ENCODE results near the gene ST8SIA5. TPM values are rescaled to one million over a fixed set of nuclear protein-coding genes. Genes with fewer than 3 reads are reported as not detected.

Gene ST8SIA5
- total RNA-seq, 1 donor from 2014 or later, result 0.20 TPM

- peaks cover 16% of the 10 kb centered on the region for H3K27me3 Mint-ChIP-seq (ENCODE audit: low read depth)
Observed at GRCh38 chr18:46711444-46711863, 45.4 kb downstream of the ST8SIA5 start.

DNA sequence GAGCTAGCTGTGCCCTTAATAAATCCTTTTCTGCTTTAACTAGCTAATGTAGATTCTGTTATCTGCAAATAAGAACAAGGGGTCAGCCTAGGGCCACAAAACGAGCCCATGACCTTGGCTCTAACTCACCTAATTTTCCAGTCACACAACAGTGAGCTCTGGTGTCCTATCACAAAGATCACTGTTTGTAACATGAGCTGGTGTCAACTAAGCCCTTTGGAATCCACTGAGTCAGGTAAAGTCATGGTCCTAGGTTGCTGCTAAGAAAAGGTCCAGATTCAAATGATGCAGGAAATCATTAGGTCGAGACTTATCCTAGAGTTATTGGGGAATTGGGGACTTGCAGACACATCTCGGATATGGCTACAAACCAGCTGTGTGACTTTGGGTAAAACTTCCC lies 49.9 kb downstream of the ST8SIA5 start:
- Mint-ChIP-seq H3K9me3 (no peaks in the 10 kb centered on the region), H3K27me3 (ENCODE audit: low read depth) (peaks cover 4% of the 10 kb centered on the region)

More at GRCh38 chr18:46711444-46711863, 45.4 kb downstream of the ST8SIA5 start:
- TF ChIP-seq, protein P1, sequence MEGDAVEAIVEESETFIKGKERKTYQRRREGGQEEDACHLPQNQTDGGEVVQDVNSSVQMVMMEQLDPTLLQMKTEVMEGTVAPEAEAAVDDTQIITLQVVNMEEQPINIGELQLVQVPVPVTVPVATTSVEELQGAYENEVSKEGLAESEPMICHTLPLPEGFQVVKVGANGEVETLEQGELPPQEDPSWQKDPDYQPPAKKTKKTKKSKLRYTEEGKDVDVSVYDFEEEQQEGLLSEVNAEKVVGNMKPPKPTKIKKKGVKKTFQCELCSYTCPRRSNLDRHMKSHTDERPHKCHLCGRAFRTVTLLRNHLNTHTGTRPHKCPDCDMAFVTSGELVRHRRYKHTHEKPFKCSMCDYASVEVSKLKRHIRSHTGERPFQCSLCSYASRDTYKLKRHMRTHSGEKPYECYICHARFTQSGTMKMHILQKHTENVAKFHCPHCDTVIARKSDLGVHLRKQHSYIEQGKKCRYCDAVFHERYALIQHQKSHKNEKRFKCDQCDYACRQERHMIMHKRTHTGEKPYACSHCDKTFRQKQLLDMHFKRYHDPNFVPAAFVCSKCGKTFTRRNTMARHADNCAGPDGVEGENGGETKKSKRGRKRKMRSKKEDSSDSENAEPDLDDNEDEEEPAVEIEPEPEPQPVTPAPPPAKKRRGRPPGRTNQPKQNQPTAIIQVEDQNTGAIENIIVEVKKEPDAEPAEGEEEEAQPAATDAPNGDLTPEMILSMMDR (IDR thresholded peaks at IDR 0.05; ENCODE audit: unreplicated experiment), result no peak
- Mint-ChIP-seq H3K4me1 (peaks cover 5% of the 10 kb centered on the region), H3K36me3 (no peaks in the 10 kb centered on the region), H3K27ac (no peak overlapping the region), H3K4me3 (no peak overlapping the region), H3K9me3 (no peaks in the 10 kb centered on the region)
- DNase-seq (ENCODE audit: low spot score in 2 of 2, unreplicated experiment in 2 of 2), result no peak

GRCh38 chr18:46705521-46705920 lies 51.3 kb downstream of the ST8SIA5 start:
- TF ChIP-seq, protein P1 (IDR thresholded peaks at IDR 0.05; ENCODE audit: unreplicated experiment), result no peak
- Mint-ChIP-seq H3K4me1 (peaks cover 5% of the 10 kb centered on the region), H3K27ac (no peak overlapping the region), H3K36me3 (no peaks in the 10 kb centered on the region), H3K4me3 (no peak overlapping the region), H3K9me3 (no peaks in the 10 kb centered on the region), H3K27me3 (ENCODE audit: low read depth) (peaks cover 4% of the 10 kb centered on the region)
- no peak for DNase-seq (ENCODE audit: low spot score in 2 of 2, unreplicated experiment in 2 of 2)

More for the DNA sequence above, 49.9 kb downstream of the ST8SIA5 start:
- no peak overlapping the region for H3K27ac Mint-ChIP-seq
- H3K4me3 Mint-ChIP-seq, result no peak overlapping the region
- TF ChIP-seq, protein P1 (IDR thresholded peaks at IDR 0.05; ENCODE audit: unreplicated experiment), result no peak
- no peaks in the 10 kb centered on the region for H3K36me3 Mint-ChIP-seq
- DNase-seq (ENCODE audit: low spot score in 2 of 2, unreplicated experiment in 2 of 2), result no peak
- peaks cover 8% of the 10 kb centered on the region for H3K4me1 Mint-ChIP-seq

DNA sequence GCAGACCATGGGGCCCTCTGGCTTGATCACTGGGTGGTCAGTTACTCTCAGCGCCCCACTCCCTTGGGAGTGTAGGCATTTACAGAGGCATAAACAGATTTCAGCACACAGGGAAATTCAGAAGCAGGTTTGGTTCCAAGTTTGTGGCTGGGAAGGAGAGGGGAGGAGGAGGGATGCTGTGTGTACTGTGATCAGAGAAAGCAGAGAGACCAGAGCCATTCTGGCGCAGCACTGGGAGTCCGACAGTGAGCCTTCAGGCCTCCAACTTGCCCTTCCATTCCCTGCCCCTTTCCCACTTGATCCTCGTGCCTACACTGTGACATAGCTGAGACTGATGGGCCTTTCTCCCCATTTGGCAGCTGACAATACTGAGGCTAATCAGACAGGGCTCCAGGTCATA lies 52.0 kb downstream of the ST8SIA5 start:
- Mint-ChIP-seq H3K9me3 (no peaks in the 10 kb centered on the region), H3K27me3 (ENCODE audit: low read depth) (peaks cover 2% of the 10 kb centered on the region), H3K36me3 (no peaks in the 10 kb centered on the region), H3K4me3 (no peak overlapping the region), H3K27ac (no peak overlapping the region), H3K4me1 (peaks cover 8% of the 10 kb centered on the region)
- TF ChIP-seq, protein P1 (IDR thresholded peaks at IDR 0.05; ENCODE audit: unreplicated experiment), result no peak
- DNase-seq (ENCODE audit: low spot score in 2 of 2, unreplicated experiment in 2 of 2), result no peak

DNA sequence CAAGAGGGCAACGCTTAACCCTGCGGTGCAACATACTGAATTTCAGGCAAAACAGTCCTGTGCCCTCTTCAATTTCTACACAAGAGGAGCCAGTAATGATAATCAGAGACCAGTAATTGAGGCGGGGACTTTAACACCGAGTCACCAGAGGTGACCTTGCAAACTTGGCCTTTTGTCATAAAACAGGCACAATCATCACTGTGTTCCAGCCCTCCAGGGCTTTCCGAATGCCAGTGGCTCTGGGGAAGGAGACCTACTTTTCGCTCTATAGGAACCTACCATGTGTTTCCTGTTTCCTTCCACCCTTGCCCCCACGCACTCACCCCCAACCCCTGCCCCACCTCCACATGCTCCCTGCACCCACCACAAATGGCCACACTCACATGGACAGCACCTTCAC lies 52.7 kb downstream of the ST8SIA5 start:
- DNase-seq (ENCODE audit: low spot score in 2 of 2, unreplicated experiment in 2 of 2), result no peak
- no peaks in the 10 kb centered on the region for H3K9me3 Mint-ChIP-seq
- H3K4me1 Mint-ChIP-seq, result peaks cover 8% of the 10 kb centered on the region
- H3K27me3 Mint-ChIP-seq (ENCODE audit: low read depth), result no peaks in the 10 kb centered on the region
- H3K27ac Mint-ChIP-seq, result no peak overlapping the region
- TF ChIP-seq, protein P1 (IDR thresholded peaks at IDR 0.05; ENCODE audit: unreplicated experiment), result no peak
- no peak overlapping the region for H3K4me3 Mint-ChIP-seq
- H3K36me3 Mint-ChIP-seq, result no peaks in the 10 kb centered on the region

DNA sequence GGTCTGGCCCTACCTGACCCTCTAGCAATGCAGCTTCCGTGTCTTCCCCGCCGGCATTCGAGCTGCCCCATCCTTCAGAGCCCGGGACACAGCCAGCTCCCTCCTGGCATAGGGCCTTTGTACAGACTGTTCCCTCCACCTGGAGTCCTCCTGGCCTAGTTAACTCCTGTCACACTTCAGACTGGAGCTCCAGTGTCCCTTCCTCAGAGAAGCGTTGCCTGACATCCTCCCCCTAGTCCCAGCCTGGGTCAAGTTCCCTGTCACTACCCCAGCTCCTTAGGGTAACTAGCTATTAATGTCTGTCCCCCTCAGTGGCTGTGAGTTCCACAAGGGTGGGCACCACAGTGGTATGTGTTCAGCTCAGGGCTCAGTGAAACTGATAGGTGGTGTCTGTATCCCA lies 54.4 kb downstream of the ST8SIA5 start:
- Mint-ChIP-seq H3K9me3 (peaks cover 8% of the 10 kb centered on the region), H3K4me3 (no peak overlapping the region), H3K4me1 (peaks cover 8% of the 10 kb centered on the region), H3K27ac (no peak overlapping the region), H3K36me3 (no peaks in the 10 kb centered on the region), H3K27me3 (ENCODE audit: low read depth) (peaks cover 3% of the 10 kb centered on the region)
- no peak for DNase-seq (ENCODE audit: low spot score in 2 of 2, unreplicated experiment in 2 of 2)
- TF ChIP-seq, protein P1 (IDR thresholded peaks at IDR 0.05; ENCODE audit: unreplicated experiment), result no peak
